Measurements from ENCODE around the gene ENHO.
"Not testable (repeated sequence)": the region's sequence is repeated elsewhere in the genome, so short reads cannot be mapped to it uniquely, and the experiment has no call there.

Gene ENHO

DNA sequence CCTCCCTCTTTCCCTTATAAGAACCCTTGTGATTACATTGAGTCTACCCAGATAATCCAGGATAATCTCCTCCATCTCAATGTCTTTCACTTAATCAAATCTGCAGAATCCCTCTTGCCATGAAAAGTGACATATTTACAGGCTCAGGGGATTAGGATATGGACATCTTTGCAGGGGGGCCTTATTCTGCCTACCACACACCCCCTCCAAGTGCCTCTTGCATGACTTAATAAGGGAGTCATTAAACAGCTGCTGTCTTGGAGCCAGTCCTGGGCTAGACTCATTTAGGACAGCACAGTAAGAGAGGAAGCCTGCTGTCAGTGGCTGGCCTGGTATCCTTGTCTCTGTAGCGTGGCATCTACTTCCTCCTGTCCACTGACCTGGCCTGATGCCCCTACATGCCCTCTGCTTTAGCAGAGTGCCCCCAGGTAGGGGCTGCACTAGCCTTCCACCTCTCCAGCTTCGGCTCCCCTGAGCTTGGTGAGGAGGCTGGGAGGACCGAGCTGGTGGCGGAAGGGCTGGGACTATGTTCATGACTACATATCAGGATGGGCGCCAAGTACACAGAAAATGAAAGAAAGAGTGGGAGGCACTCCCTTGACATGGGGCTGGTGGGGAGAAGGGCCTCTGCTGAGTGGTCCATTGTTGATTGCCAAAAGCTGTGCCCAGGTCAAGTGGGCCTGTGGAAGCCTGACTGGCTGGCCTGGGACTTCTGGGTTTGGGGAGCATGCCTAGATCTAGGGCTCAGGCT is 17.2 kb downstream of the ENHO start:
- no peak for DNase-seq

DNA sequence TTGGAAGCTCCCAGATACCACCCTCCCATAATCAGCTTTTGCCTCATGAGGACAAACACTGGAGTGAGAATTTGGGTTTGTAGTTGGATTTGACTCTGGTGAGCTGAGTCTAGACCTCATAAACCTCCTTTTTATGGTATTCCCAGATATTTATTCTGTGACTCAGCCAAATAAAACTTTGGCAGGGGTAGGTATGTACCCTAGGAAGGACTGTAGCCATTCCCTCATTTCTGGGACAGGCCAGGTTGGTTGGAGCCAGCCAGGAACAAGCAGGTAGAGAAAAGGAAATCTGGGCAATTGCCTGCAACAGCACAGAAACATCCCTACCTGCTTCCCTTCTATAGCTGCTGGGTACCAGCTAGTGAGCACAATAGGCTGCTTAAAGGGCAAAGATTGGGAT is 19.4 kb downstream of the ENHO start:
- DNase-seq, result no peak

DNA sequence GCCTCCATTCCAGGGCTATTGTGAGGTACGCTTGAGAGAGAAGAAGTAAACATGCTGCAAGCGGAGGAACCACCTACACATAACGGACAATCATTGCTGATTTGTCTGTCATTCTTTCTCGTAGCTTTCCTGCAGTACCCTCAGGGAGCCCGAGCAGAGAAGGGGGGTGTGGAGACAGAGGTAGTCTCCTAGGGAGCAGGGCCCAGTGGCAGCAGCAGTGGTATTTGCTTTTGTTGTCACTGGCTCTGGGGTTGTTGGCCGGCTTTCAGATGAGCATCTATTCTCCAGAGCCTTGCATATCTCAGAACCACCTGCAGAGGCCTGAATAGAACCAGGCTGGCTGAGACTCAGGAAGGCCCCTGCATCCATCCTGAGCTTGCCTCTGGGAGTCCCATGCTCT is 19.9 kb downstream of the ENHO start:
- no peak for DNase-seq

DNA sequence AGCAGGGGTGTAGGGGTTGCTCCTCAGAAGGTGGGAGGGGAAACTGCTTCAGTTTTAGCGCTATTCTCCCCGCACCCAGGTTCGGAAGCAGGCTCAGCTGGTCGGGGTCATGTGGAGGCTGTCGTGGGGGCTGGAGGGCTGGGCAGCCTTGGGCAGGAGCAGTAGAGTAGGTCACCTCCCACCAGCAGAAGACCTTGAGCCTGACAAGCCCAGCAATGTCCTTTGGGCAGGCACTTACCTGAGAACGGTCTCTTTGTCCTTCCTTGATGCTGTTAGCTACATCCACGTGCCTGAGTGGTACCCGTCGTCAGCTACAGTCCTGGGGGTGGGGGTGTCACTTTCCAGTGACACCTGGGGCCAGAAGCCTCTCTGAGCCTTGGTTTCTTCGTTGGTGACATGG is 20.3 kb downstream of the ENHO start:
- DNase-seq, result no peak

- DNase-seq, result no peak
These were observed 20.8 kb downstream of the ENHO start for GRCh38 chr9:34501889-34502425.

DNA sequence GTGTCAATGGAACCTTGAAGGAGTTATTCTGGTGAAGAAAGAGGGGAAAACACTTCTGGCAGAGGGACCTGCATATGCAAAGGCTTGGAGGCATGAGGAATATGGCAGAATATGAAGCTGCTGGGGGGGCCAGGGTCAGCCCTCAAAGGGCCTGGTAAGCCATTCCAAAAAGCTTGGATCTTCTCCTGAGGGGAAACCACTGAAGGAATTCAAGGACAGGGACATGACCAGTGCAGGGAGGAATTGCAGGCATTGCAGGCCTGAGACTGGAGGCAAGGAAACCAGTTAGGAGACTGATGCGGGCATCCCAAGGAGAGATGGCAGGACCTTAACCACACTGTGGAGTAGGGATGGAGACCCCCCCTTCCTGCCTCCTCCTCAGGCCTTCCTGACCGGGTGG is 21.4 kb downstream of the ENHO start:
- DNase-seq, result no peak

GRCh38 chr9:34500623-34501267 is 22.0 kb downstream of the ENHO start:
- DNase-seq, result peak; percentile 55

GRCh38 chr9:34499076-34499475 is 23.7 kb downstream of the ENHO start:
- DNase-seq, result no peak

DNA sequence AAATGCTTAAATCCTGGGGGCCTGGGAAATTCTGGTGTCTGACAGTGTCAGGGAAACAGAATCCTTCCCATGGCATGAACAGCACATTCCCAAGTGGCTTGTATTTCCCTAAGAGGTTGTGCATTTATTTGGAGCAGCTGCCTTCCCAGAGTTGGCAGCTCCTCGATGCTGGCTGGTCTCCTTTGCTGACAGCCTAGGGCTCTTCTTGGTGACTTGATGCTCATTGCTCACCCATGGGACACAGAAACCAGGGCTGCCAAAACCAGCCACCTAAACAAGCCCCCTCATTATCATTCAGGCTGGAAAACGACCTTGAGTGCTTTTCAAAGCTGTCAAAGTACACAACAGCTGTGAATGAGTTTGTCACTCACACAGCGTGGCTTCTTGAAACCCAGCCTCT is 24.2 kb downstream of the ENHO start:
- DNase-seq, result no peak

DNA sequence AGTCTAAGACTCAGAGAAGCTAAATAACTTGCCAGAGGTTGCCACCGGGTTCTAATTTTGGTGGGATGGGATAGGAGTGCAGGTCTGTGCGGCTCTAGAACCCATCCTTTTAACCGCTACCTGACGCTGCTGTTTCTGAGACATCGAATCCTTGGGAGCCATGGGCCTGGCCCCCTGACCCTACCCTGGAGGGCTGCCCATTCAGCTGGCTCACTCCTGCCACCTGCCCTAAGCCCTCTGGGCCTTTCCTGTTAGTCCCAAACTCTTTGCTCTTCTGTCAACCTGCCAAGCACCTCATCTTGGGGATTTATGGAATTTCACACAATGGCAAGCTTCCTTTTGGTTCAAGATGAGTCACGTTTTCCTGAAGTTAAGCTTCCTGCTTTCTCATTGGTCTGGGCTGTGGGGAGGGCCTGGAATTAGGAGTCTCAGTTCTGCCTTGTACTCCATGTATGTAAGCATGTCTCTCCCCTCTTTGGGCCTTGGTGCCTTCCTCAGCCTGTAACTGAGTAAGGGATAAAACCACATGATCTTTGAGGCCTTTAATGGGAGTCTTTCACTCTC is 26.6 kb downstream of the ENHO start:
- no peak for DNase-seq

GRCh38 chr9:34493972-34494535 is 28.7 kb downstream of the ENHO start:
- no peak for DNase-seq

GRCh38 chr9:34492051-34492450 is 30.7 kb downstream of the ENHO start:
- no peak for DNase-seq

GRCh38 chr9:34491596-34491995 is 31.2 kb downstream of the ENHO start:
- DNase-seq, result no peak

DNA sequence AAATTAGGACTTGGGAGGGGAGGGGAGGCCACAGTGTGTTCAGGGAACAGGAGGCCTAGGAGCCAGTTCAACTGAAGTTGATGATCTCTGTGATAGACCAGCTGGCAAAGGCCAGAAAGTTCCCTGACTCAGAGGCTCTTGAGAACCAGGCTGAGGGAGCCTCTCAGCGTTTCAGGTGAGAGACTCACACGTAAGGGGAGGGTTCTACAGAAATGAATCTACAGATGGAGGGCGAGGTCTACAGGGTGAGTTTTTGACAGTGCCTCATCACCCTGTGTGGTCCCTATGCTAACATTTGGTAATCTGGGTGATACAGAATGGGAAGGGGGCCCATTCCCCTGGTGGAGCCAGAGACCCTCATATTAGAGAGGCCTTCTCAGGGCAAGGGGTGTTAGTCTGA is 32.0 kb downstream of the ENHO start:
- DNase-seq, result no peak

DNA sequence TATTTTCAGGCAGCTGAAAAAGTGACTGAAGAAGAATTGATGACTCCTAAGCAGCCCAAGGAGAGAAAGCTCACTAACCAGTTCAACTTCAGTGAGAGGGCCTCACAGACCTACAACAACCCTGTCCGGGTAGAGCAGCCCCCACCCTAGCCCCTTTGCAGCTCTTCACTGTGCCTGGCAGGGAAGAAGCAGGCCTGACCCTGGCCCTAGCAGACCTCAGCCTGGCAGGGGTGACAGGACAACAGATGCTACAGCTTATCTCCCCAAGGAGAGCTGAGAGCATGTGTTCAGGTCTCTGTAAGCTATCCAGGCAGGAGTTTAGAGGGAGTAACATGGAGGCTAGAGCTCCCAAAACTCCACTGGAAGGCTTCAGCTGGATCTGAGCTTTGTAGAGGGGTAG is 32.4 kb downstream of the ENHO start:
- no peak for DNase-seq

GRCh38 chr9:34486572-34486971 is 36.2 kb downstream of the ENHO start:
- DNase-seq, result no peak

DNA sequence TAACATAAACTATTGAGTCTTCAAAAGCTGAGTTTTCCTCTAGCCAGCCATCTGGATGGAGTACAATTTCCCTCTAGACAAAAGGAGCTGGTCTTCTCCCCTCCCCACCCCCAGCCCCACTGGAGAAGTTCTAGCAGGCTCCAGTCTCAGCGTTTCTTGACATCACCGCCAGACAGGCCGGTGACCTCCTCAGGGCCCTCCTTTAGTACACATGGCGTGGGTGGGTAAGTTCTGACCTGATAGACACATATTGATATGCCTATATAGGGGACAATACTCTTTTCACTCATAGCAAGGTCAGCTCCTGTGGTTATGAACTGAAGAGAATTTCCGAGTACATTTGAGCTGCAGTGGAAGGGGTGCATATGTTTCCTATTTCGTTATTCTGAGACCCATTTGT is 37.0 kb downstream of the ENHO start:
- no peak for DNase-seq

DNA sequence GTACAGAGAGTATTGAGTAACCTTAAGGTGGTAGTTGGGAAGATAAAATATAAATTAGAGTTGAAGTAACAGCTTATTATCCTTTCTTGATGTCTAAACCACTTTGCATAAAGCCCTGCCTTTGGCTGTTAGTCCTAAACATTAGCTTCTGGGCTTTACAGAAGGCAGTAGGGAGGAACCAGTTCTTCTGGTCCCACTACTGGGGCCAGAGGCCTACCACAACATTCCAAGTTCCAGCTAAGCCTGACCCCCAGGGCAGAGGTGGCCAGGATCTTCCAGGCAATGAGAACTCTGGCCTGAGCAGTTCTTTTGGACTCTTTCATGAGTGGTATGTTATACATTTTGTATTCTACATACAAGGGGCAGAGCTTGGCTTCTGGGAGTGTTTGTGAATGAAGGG is 38.1 kb downstream of the ENHO start:
- DNase-seq, result no peak

GRCh38 chr9:34482746-34483145 is 40.0 kb downstream of the ENHO start:
- DNase-seq, result not testable (repeated sequence)

GRCh38 chr9:34481620-34482019 is 41.2 kb downstream of the ENHO start:
- not testable (repeated sequence) for DNase-seq

- DNase-seq, result no peak
These were observed 43.3 kb downstream of the ENHO start for GRCh38 chr9:34479431-34479866.

- DNase-seq, result no peak
These were observed 45.2 kb downstream of the ENHO start for GRCh38 chr9:34477541-34477940.

DNA sequence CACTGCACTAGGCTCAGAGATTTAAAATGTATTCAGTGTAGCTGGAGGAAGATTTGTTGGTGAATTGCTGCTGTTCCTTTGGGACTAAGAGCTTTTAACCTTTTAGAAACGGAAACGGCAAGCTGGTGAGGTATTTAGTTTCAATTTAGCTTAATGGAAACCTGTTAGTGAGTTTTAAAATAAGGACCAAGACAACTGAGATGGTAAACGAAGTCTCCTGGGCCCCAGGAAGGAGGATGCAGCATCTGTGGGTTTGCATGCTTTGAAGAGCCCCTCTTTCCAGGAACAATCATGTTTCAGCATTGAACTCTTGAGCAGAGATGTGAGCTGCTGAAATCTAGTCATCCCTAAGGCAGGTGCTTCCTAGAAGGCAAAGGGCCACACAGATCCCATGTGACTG is 47.7 kb downstream of the ENHO start:
- no peak for DNase-seq

Measured in central memory CD4-positive, alpha-beta T cell (primary cell).